Kidney glomerular epithelial cell (primary cell): ENCODE measurements around the gene DNM2.
"Not testable (repeated sequence)": the region's sequence is repeated elsewhere in the genome, so short reads cannot be mapped to it uniquely, and the experiment has no call there.

ENCODE experiments used
- DNase-seq: peaks from one replicate; lab custom pipeline; 2025; lab: John Stamatoyannopoulos, UW

DNM2 gene

GRCh38 chr19:10866495-10866894, 148.6 kb downstream of the DNM2 start:
- DNase-seq, result no peak

GRCh38 chr19:10868872-10869547, 151.1 kb downstream of the DNM2 start:
- DNase-seq, result no peak

GRCh38 chr19:10869872-10870311, 152.0 kb downstream of the DNM2 start:
- DNase-seq, result not testable (repeated sequence)

GRCh38 chr19:10870501-10870954, 152.6 kb downstream of the DNM2 start:
- DNase-seq, result no peak

GRCh38 chr19:10870955-10871603, 153.2 kb downstream of the DNM2 start, which contains the start of gene CARM1:
TSS of gene CARM1 (plus strand) at chr19:10871553. CDS start at chr19:10871703, 150 bp downstream.
- peak; percentile 100 for DNase-seq

GRCh38 chr19:10871711-10872545, 154.0 kb downstream of the DNM2 start:
- DNase-seq, result no peak

GRCh38 chr19:10872546-10873107, 154.7 kb downstream of the DNM2 start:
- no peak for DNase-seq

GRCh38 chr19:10874024-10874423, 156.1 kb downstream of the DNM2 start:
- no peak for DNase-seq

GRCh38 chr19:10876459-10877240, 158.8 kb downstream of the DNM2 start:
- no peak for DNase-seq

GRCh38 chr19:10877608-10878007, 159.7 kb downstream of the DNM2 start:
- not testable (repeated sequence) for DNase-seq

GRCh38 chr19:10878253-10878652, 160.4 kb downstream of the DNM2 start:
- DNase-seq, result no peak
